ENCODE results near the gene MDK.

Gene MDK

GRCh38 chr11:46402957-46403902 is 21.8 kb downstream of the MDK start:
- DNase-seq (ENCODE audit: low spot score): no peak
- TF ChIP-seq CTCF (IDR thresholded peaks at IDR 0.05; ENCODE audit: extremely low read depth, missing control alignments): no peak

GRCh38 chr11:46404476-46405017 is 23.1 kb downstream of the MDK start:
- no peak for TF ChIP-seq CTCF (IDR thresholded peaks at IDR 0.05; ENCODE audit: extremely low read depth, missing control alignments)
- no peak for DNase-seq (ENCODE audit: low spot score)

- DNase-seq (ENCODE audit: low spot score): no peak
- no peak for TF ChIP-seq CTCF (IDR thresholded peaks at IDR 0.05; ENCODE audit: extremely low read depth, missing control alignments)
These were observed 26.2 kb downstream of the MDK start for GRCh38 chr11:46407635-46408034.

- no peak for TF ChIP-seq CTCF (IDR thresholded peaks at IDR 0.05; ENCODE audit: extremely low read depth, missing control alignments)
- no peak for DNase-seq (ENCODE audit: low spot score)
These were observed 27.0 kb downstream of the MDK start for GRCh38 chr11:46408407-46408986.

GRCh38 chr11:46410021-46410420 is 28.6 kb downstream of the MDK start:
- TF ChIP-seq CTCF (IDR thresholded peaks at IDR 0.05; ENCODE audit: extremely low read depth, missing control alignments): no peak
- DNase-seq (ENCODE audit: low spot score): no peak

- TF ChIP-seq CTCF (IDR thresholded peaks at IDR 0.05; ENCODE audit: extremely low read depth, missing control alignments): no peak
- no peak for DNase-seq (ENCODE audit: low spot score)
These were observed 32.4 kb downstream of the MDK start for GRCh38 chr11:46413760-46414465.

- DNase-seq (ENCODE audit: low spot score): no peak
These were observed 33.0 kb downstream of the MDK start for GRCh38 chr11:46414466-46414796.

More at GRCh38 chr11:46414466-46414796, 33.0 kb downstream of the MDK start:
- no peak for TF ChIP-seq CTCF (IDR thresholded peaks at IDR 0.05; ENCODE audit: extremely low read depth, missing control alignments)
